Breast epithelium (tissue), 4 donors: ENCODE data around the gene PGGHG. TPM values are rescaled to one million over a fixed set of nuclear protein-coding genes. Genes with fewer than 3 reads are reported as not detected.
A peak's percentile ranks its signal among the peaks of the same experiment; 100 is the strongest.
"Not testable (repeated sequence)": the region's sequence is repeated elsewhere in the genome, so short reads cannot be mapped to it uniquely, and the experiment has no call there.

Experiments used
- DNase-seq, 2 donors: peaks; one replicate each; pipeline ENCODE4 v3.0.0-alpha.2; 2019; ENCODE audit warnings: low spot score in 2 of 2
- H3K27ac ChIP-seq, 2 donors: fragments of 200-600 bp; sonication (generic) in 1 of 2; one replicate each; pipeline ENCODE4 v1.5.1; 2016 to 2019; ENCODE audit warnings: mild to moderate bottlenecking in 1 of 2
- H3K27me3 ChIP-seq, 2 donors: fragments of 200-600 bp; sonication (generic) in 1 of 2; one replicate each; pipeline versions ENCODE4 v1.5.1 to v1.6.0; 2017 to 2019; ENCODE audit warnings: control low read depth in 1 of 2, mild to moderate bottlenecking in 1 of 2
- H3K36me3 ChIP-seq: fragments of 200-600 bp; one replicate; pipeline ENCODE4 v1.5.1; 2019
- H3K4me1 ChIP-seq, 2 donors: fragments of 200-600 bp; sonication (generic); one replicate each; pipeline ENCODE4 v1.5.1; 2016 to 2019; ENCODE audit warnings: control low read depth in 1 of 2
- H3K4me3 ChIP-seq, 3 donors: fragments of 200-600 bp; sonication (generic); 1 replicate in 2 of 3; 2 replicates in 1 of 3; pipeline ENCODE4 v1.5.1; 2016 to 2019; ENCODE audit warnings: mild to moderate bottlenecking in 3 of 3, moderate library complexity in 2 of 3
- H3K9me3 ChIP-seq, 2 donors: fragments of 200-600 bp; sonication (generic) in 1 of 2; one replicate each; pipeline ENCODE4 v1.5.1; 2016 to 2019; ENCODE audit warnings: control low read depth in 1 of 2
- POLR2A ChIP-seq: fragments of 450-650 bp; IDR thresholded peaks from one replicate; pipeline ENCODE4 v1.6.1; 2016; ENCODE audit warnings: antibody characterized with exemption, mild to moderate bottlenecking, moderate library complexity
- POLR2AphosphoS5 ChIP-seq, 3 donors: sonication (generic); formaldehyde crosslinking; IDR thresholded peaks; one replicate each; pipeline ENCODE4 v1.6.1; 2017; ENCODE audit warnings: antibody characterized with exemption in 3 of 3
- intact Hi-C: fragments of 100-400 bp; cut with DNase I; formaldehyde crosslinking; loops from one replicate; pipeline ENCODE4 v1.15.1; 2023; ENCODE audit warnings: low total_unique reads
- total RNA-seq, 3 donors: library from RNA; depleted of rRNA; stranded (reverse); fragments of >200 nt; gene quantifications; one replicate each; pipeline ENCODE4 v1.1.0, GENCODE V29; 2016
- TF ChIP-seq, protein P1 (sequence below), 3 donors: fragments of 450-650 bp; IDR thresholded peaks; one replicate each; pipeline ENCODE4 v1.5.1; 2016 to 2017; ENCODE audit warnings: antibody characterized with exemption in 3 of 3, mild to moderate bottlenecking in 3 of 3, moderate library complexity in 3 of 3

PGGHG gene
- total RNA-seq, 3 donors from 2014 or later, result 13.0 to 63.9 (median 37.3) TPM

DNA sequence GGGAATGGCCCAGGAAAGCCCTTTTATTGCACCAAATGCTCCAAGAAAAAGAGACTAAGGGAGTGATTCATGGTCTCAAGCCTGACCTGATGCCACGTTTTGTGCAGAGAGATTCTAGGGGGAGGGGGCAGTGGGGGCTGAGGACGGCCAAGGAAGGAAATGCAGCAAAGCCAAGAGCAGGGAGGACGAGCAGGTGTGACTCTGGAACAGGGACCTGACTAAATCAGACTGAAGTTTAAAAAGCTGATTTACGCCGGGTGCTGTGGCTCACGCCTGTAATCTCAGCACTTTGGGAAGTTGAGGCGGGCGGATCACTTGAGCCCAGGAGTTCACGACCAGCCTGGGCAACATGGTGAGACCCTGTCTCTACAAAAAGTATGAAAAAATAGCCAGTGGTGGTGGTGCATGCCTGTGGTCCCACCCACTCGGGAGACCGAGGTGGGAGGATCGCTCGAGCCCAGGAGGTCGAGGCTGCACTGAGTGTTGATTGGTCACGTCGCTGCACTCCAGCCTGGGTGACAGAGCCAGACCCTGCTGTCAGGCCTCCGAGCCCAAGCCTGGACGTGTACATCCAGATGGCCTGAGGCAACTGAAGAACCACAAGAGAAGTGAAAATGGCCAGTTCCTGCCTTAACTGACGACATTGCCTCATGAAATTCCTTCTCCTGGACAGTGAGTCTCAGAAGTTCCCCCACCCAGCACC, 42.6 kb downstream of the PGGHG start:
- Histone ChIP-seq H3K9me3 (no peaks in the 10 kb centered on the region), H3K36me3 (no peaks in the 10 kb centered on the region), H3K4me1 (peaks cover 0 to 12% of the 10 kb centered on the region in 2 donors), H3K27me3 (no peaks in the 10 kb centered on the region), H3K27ac (no peak overlapping the region), H3K4me3 (no peak overlapping the region)
- intact Hi-C loops, result no loop called here
- DNase-seq, result no peak
- TF ChIP-seq, protein P1, sequence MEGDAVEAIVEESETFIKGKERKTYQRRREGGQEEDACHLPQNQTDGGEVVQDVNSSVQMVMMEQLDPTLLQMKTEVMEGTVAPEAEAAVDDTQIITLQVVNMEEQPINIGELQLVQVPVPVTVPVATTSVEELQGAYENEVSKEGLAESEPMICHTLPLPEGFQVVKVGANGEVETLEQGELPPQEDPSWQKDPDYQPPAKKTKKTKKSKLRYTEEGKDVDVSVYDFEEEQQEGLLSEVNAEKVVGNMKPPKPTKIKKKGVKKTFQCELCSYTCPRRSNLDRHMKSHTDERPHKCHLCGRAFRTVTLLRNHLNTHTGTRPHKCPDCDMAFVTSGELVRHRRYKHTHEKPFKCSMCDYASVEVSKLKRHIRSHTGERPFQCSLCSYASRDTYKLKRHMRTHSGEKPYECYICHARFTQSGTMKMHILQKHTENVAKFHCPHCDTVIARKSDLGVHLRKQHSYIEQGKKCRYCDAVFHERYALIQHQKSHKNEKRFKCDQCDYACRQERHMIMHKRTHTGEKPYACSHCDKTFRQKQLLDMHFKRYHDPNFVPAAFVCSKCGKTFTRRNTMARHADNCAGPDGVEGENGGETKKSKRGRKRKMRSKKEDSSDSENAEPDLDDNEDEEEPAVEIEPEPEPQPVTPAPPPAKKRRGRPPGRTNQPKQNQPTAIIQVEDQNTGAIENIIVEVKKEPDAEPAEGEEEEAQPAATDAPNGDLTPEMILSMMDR (IDR thresholded peaks at IDR 0.05), result no peak

DNA sequence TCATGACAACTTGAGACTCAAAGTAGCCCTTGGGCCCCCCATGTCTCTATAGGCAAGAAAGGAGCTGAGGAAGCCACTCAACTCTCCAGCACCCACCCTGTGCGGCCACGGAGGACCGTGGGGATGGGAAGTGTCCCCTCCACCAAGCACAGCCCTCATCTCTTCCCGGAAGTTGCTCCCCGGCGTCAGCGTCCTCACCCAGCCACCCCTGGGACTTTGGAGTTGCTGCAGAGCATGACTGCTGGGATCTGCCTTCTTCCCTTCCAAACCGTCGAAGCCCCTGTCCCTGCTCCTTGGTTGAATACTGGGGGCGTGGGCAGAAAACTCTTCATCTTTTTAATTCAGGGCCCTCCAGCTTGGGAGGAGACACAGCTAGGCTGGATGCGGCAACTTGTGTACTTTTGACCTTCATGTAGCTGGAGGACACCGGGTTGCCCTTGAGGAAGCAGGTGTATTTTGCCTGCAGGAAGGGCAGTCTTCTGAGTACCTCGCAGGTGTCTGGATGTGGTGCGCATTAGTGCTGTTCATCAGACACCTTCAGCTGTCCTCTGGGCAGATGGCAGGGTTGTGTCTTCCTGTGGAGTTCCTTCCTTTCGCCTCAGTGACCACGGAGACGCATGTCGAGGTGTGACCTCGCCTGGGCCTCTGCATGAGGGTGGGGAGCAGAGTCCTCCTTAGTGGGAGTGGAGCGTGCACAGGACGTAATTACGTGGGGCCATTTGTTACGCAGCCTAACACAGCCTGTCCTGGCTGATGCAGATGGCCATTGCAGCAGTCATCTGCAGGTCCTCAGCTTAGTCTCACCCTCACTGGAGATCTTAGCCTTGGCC, 43.9 kb downstream of the PGGHG start:
- no peaks in the 10 kb centered on the region for H3K4me1 ChIP-seq
- intact Hi-C loops, result no loop called here
- no peaks in the 10 kb centered on the region for H3K9me3 ChIP-seq
- no peak overlapping the region for H3K27ac ChIP-seq
- H3K27me3 ChIP-seq, result no peaks in the 10 kb centered on the region
- DNase-seq, result peak in 1 of 2 donors; percentile 36
- H3K36me3 ChIP-seq, result no peaks in the 10 kb centered on the region
- TF ChIP-seq POLR2AphosphoS5 (IDR thresholded peaks at IDR 0.05) (no peak), POLR2A (no peak)
- TF ChIP-seq, protein P1 (IDR thresholded peaks at IDR 0.05), result no peak
- H3K4me3 ChIP-seq, result no peak overlapping the region

DNA sequence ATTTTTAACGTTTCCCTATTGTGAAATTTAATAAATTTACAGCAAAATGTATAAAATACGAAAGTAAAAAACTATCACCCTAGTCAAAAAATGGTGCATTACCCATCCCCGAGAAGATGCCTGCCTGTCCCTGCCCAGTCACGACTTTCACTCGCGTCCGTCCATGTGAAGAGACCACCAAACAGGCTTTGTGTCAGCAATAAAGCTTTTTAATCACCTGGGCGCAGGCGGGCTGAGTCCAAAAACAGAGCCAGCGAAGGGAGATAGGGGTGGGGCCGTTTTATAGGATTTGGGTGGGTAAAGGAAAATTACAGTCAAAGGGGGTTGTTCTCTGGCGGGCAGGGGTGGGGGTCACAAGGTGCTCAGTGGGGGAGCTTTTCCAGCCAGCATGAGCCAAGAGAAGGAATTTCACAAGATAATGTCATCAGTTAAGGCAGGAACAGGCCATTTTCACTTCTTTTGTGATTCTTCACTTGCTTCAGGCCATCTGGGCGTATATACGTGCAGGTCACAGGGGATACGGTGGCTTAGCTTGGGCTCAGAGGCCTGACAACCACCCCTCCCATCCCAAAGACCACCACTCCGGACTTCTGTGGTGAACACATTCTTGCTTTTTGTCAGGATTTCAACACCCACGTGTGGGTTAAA, 44.8 kb downstream of the PGGHG start:
- intact Hi-C loops, H3K36me3 ChIP-seq, H3K4me1 ChIP-seq, H3K27me3 ChIP-seq, H3K9me3 ChIP-seq, H3K4me3 ChIP-seq: not testable (repeated sequence)
- peak in 1 of 2 donors; percentile 3 for DNase-seq
- H3K27ac ChIP-seq, result peak overlapping the region in 1 of 2 donors; percentile 68

DNA sequence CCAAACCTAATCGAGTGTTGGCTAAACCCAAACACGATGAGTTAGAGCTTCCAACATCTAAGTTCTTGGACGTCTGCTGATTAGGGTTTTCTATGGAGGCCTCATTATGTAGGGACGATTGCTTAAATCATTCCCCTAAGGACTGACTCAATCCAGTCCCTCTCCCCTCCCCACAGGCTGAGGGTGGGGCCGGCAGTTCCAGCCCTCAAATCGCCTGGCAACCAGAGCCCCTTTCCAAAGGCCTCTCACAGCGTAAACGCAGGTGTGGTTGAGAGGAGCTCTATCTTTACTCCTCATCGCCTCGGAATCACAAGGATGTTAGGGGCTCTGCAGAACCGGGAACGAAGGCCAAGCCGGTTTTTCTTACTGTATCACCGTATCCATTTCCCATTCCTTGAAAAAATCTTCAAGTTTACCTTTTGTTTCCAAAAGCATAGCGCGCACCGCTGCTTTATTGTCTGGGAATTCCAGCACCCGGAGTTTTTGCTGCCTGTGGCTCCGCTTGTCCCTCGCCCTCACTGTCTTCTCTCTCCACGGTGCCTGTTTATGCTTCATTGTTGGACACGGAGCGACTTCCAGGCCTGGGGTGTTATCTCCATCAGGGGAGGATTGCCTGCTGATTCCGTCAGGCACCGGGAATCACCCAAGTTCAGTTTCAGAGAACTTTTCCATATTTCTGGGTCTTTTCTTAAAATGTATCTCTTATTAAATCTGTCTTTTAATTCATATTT, 45.5 kb downstream of the PGGHG start:
- H3K27me3 ChIP-seq, result no peaks in the 10 kb centered on the region
- peak overlapping the region in 1 of 2 donors; percentile 68 for H3K27ac ChIP-seq
- TF ChIP-seq POLR2AphosphoS5 (IDR thresholded peaks at IDR 0.05) (no peak), POLR2A (no peak)
- TF ChIP-seq, protein P1 (IDR thresholded peaks at IDR 0.05), result no peak
- H3K36me3 ChIP-seq, result no peaks in the 10 kb centered on the region
- H3K9me3 ChIP-seq, result no peaks in the 10 kb centered on the region
- no peaks in the 10 kb centered on the region for H3K4me1 ChIP-seq
- intact Hi-C loops, result no loop called here
- no peak overlapping the region for H3K4me3 ChIP-seq
- peak in 1 of 2 donors; percentile 24 for DNase-seq
